ENCODE results near the gene AKT3.

DNA sequence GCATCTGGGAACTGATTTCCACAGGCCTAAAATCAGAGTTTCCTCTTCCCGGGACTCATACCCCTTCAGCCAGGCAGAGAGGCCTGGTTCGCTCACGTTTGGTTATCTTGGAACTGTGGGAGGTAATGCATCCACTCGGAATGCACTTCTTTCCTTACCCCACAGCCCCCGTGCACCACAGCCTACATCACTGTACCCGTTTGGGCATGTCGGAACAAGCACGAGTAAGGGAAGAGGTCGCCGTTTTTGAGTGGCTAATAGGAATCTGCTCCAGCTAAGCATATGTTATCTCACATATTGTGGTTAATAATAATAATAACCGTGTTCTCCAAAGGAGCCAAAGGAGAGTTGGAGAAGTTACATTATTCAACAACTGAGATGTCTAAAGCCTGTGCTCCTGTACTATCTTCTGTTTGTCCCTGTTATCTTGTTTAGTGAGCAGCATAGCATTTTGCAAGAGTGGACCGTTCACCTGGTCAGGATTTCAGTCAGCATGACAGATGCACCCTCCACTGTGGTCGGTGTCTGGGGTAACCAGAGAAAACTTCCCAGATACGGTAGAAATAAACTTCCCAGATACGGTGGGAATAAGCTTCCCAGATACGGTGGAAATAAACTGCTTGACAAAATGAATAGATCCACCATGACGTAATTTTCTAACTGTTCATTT is 395.6 kb downstream of the AKT3 start:
- no peak for TF ChIP-seq EZH2 (IDR thresholded peaks at IDR 0.05; ENCODE audit: low read length)
- TF ChIP-seq, protein P1, sequence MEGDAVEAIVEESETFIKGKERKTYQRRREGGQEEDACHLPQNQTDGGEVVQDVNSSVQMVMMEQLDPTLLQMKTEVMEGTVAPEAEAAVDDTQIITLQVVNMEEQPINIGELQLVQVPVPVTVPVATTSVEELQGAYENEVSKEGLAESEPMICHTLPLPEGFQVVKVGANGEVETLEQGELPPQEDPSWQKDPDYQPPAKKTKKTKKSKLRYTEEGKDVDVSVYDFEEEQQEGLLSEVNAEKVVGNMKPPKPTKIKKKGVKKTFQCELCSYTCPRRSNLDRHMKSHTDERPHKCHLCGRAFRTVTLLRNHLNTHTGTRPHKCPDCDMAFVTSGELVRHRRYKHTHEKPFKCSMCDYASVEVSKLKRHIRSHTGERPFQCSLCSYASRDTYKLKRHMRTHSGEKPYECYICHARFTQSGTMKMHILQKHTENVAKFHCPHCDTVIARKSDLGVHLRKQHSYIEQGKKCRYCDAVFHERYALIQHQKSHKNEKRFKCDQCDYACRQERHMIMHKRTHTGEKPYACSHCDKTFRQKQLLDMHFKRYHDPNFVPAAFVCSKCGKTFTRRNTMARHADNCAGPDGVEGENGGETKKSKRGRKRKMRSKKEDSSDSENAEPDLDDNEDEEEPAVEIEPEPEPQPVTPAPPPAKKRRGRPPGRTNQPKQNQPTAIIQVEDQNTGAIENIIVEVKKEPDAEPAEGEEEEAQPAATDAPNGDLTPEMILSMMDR (optimal IDR thresholded peaks at IDR 0.05 in 1 of 3, IDR thresholded peaks at IDR 0.05 in 1 of 3, conservative IDR thresholded peaks at IDR 0.05 in 1 of 3; ENCODE audit: extremely low read depth in 1 of 3, insufficient read depth in 2 of 3, low read length in 3 of 3), result no peak
